Activated CD4-positive, CD25-positive, alpha-beta regulatory T cell (primary cell): Measurements from ENCODE around the gene PRRC2C.

Experiments
- DNase-seq, 4 experiments: peaks; one replicate each; lab custom pipeline; 2025; lab: John Stamatoyannopoulos, UW

The PRRC2C gene

DNA sequence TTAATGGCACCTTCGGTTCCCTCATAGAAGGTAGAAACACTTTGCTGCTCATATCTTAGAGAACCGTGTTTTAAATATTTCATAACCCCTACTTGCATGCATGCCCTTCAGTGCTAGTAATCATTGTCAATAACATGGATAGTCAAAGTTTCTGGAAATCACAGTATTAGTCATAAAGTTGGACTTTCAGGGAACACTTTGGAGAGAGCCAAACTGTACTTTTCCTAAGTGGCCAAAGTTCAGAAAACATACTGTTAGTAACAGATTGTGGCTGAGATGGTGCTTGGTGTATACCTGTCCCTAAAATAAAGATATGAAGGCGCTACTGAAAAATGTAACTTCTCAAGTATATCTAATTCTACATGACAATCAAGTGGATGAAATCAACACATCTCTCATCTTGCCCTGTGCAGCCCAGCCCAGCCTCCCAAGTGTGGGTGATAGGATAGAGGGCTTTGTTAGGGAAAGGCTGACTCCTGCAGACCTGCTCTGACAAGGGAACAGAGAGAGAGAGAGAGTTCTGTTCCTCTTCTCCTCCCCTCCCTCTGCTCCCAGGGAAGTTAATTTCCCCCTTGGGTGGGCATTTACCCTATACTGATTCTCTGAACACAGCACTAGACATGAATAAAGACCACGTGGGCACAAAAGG is 152.7 kb downstream of the PRRC2C start:
- DNase-seq: no peak

DNA sequence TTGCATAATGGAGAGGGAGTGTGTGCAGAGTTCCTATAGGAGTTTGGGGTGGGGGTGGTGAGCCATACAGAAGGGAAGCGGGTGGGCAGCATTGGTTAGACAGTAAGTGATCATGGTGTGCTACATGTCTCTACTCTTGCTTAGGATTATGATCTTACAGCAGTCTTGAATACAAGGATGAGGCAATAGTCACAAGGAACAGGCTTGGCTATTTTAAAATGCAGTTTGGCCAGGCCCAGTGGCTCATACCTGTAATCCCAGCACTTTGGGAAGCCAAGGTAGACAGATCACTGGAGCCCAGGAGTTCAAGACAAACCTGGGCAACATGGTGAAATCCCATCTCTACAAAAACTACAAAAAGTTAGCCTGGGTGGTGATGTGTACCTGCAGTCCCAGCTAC is 154.9 kb downstream of the PRRC2C start:
- no peak for DNase-seq

DNA sequence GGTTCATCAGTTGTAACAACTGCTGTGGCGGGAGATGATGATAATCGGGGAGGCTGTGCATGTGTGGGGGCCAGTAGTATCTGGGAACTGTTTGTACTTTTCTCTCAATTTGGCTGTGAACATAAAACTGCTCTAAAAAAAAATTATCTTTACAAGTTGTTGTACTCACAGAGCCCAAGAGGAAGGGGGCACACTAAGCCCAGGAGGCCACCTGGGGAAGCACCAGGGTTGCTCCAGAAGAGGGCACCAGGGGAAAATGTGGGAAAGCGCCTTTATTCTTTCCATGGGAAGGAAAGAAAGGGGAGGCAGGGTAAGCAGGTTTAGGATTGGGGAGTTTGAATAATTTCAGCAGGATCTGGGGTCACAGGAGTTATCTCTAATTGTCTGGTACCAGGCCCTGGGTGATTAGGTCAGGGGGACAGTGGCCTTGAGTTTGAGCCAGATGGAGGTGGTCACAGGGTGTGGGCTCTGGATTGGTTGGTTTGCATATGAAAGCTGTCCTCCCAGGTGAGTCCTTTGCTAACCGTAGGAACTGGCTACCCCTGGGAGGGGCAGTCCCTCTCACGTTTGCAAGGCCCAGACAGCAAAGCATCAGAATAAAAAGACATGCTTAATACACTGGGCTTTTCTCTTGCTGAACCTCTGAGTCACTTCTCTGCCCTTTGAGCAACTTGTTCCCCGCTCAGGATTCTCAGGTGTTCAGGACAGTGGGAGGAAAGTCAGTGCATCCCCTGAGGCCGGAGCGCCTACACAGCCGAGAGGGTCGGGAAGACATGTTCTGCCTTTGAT is 155.9 kb downstream of the PRRC2C start:
- DNase-seq: no peak

DNA sequence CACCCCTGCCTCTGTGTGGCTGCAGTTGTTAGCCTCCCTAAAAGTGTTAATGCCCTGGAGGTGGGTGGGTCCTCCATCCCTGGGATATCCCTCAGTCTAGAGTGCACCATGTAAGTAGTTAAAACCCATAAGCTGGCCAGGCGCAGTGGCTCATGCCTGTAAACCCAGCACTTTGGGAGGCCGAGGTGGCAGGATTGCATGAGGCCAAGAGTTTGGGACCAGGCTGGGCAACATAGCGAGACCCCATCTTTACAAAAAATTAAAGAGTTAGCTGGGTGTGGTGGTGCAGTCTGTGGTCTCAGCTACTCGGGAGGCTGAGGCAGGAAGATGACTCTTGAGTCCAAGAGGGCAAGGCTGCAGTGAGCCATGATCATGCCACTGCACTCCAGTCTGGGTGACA is 156.9 kb downstream of the PRRC2C start:
- DNase-seq: no peak
